Measurements from ENCODE around the gene PLAAT2. TPM values are rescaled to one million over a fixed set of nuclear protein-coding genes. Genes with fewer than 3 reads are reported as not detected.

The PLAAT2 gene
- total RNA-seq, 1 experiment from 2014 or later: 0.66 TPM

GRCh38 chr11:63548178-63548577, 15.0 kb downstream of the PLAAT2 start (continued):
- no peak for TF ChIP-seq IRF1 (CRISPR knock-in tag; IDR thresholded peaks at IDR 0.05)

- Mint-ChIP-seq H3K27ac (no peak overlapping the region), H3K4me3 (no peak overlapping the region), H3K4me1 (peaks cover 11% of the 10 kb centered on the region), H3K9me3 (peaks cover 15% of the 10 kb centered on the region), H3K36me3 (peaks cover 5% of the 10 kb centered on the region), H3K27me3 (ENCODE audit: low read depth) (peaks cover 5% of the 10 kb centered on the region)
- no peak for DNase-seq (ENCODE audit: low spot score)
- ATAC-seq: no peak
- TF ChIP-seq CREM (CRISPR knock-in tag; IDR thresholded peaks at IDR 0.05) (no peak), IRF1 (CRISPR knock-in tag; IDR thresholded peaks at IDR 0.05) (no peak), ZBTB21 (CRISPR knock-in tag; IDR thresholded peaks at IDR 0.05; ENCODE audit: borderline replicate concordance) (no peak), ZNF425 (CRISPR knock-in tag; conservative IDR thresholded peaks at IDR 0.05) (no peak), RORB (CRISPR knock-in tag; IDR thresholded peaks at IDR 0.05) (no peak), CREB1 (CRISPR knock-in tag; IDR thresholded peaks at IDR 0.05) (no peak), ZNF512 (CRISPR knock-in tag; IDR thresholded peaks at IDR 0.05; ENCODE audit: borderline replicate concordance) (no peak), CBFB (CRISPR knock-in tag; IDR thresholded peaks at IDR 0.05; ENCODE audit: low read depth) (no peak), HMGXB4 (CRISPR knock-in tag; IDR thresholded peaks at IDR 0.05) (no peak), ZNF317 (CRISPR knock-in tag; IDR thresholded peaks at IDR 0.05; ENCODE audit: borderline replicate concordance, low read depth) (no peak), ELF4 (CRISPR knock-in tag; IDR thresholded peaks at IDR 0.05; ENCODE audit: low read depth) (no peak), SMAD3 (CRISPR knock-in tag; IDR thresholded peaks at IDR 0.05; ENCODE audit: borderline replicate concordance) (no peak), NFYB (CRISPR knock-in tag; conservative IDR thresholded peaks at IDR 0.05; ENCODE audit: low read depth) (no peak), KAT7 (CRISPR knock-in tag; IDR thresholded peaks at IDR 0.05; ENCODE audit: borderline replicate concordance) (no peak), STAT6 (CRISPR knock-in tag; conservative IDR thresholded peaks at IDR 0.05; ENCODE audit: low read depth) (no peak)
- ChIA-PET CTCF (no interaction called here), POLR2A (interaction anchor here (0.5 kb wide), 1 partner anchor 10 kb away, joined by 3 read pairs; no protein-coding TSS in a partner anchor)
Observed at GRCh38 chr11:63547061-63547460, 16.1 kb downstream of the PLAAT2 start.
